Esophagus mucosa (tissue), 1 donor: ENCODE data around the gene SLX4IP. TPM values are rescaled to one million over a fixed set of nuclear protein-coding genes. Genes with fewer than 3 reads are reported as not detected.
A peak's percentile ranks its signal among the peaks of the same experiment; 100 is the strongest.

Source experiments
- ATAC-seq: fragments of 200-7000 bp; cut with Tn5 transposase; one replicate; pipeline ENCODE4 v1.9.1; 2020
- total RNA-seq: library from RNA; stranded (reverse); gene quantifications from one replicate; pipeline ENCODE4 v1.2.4, GENCODE V29; 2023
- donor health status: DM: yes; HTN: yes; CAD: no.

SLX4IP gene
- total RNA-seq, 1 donor from 2014 or later = 5.3 TPM

DNA sequence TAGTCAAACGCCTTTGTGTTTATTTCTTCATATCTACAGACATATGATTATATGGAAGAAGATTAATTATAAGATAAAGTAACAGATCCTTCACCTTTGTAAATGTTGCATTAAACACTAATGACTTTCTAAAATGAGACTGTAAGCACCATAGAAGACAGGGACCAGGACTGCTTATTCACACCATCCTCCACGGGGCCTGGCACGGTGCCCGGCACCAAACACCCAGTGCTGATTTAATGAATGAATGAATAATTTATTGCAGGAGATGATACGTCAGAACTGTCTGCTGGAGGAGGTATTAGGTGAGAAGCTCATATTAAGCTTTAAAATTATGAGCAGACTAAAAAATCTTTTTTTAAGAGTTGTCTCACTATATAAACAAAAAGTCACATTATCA lies 88.3 kb downstream of the SLX4IP start:
- peak; percentile 40 for ATAC-seq

- peak; percentile 64 for ATAC-seq
These were observed 89.0 kb downstream of the SLX4IP start for GRCh38 chr20:10524034-10524476.

DNA sequence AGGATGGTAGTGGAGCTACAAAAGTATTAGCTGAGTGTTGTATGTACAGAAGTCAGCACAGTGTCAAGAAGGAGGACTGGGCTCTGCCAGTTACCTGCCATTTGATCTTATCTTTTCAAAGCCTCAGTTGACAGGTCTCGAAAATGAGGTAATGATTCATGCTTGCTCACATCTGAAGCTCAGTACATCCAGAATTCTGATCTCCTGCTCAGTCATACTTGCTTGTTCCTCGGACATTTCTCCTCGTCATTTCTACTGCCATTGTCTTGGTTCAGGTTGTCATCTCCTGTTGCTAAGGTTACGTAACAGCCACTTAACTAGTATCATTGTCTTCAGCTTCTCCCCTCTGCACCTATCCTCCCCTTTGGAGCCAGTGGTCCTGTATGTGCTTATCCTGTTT lies 89.5 kb downstream of the SLX4IP start:
- ATAC-seq = peak; percentile 86

DNA sequence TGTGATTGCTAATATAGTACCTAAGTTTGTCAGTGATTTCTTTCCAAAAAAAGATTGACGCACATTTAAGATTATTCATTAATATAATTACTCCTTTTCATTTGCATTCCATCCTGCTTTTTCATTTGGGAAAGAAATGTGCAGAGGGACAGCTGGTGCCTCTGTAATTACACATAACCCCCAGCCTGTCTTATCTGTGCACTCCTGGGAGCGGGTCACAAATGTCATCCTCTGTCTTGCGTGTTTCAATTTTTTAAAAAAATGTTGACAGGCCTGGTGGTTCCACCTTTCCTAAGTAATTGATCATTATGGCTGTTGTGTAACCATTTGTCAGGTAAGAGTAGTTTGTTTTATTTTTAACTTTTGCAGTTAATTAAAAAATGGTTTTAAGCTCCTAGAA lies 92.7 kb downstream of the SLX4IP start:
- ATAC-seq = no peak

DNA sequence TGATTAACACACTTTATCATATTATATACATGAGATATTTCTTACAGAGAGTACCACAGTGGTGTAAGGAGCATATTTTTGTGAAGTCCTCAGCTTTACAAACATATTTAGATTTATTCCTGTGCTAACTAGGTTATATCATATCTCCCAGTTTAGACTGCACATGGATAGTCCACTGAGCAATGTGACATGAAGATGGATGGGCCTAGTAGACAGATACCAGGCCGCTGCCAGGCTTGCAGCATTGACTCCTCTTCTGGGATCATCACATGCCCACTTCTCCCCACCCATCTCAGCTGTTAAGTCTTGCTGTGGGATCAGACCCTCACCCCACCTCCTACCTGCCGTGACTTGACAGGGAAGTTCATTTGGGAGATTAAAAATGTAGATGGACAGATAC lies 95.8 kb downstream of the SLX4IP start:
- no peak for ATAC-seq

DNA sequence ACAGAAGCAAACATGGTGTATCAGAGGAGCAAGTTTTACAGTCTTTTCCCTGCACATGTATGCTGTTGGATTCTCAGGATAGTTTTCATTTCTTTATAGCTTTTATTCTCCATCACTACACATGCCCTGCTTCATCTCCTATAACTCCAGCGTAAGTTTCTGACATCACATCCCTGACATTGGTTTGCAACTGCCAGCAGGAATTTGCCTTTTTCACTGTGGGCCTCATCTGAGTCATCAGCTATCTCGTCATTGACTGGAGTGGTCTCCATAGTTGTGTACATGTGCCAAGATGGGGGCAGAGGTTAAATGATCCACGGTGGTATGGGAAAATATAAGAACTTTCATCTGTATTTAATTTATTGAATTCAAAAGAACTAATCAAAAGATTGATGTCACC lies 96.7 kb downstream of the SLX4IP start:
- ATAC-seq = no peak

DNA sequence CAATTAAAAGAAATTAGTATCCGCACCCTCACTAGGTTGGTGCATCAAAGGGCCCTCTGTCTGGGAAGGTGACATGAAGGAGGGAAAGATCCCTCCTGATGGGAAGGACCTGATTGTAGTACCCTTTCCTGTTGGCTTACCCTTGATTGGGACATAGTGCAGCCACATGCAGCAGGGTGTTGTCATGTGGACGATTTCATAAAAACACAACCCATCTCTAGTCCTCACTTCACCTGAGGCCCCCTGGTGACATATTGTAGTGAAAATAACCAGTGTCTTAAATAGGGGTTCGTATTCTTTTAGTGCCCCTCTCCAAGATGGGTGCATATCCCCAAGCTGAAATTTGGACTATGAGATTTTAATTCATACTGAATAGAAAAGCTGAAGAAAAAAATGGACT lies 97.3 kb downstream of the SLX4IP start:
- ATAC-seq = no peak

DNA sequence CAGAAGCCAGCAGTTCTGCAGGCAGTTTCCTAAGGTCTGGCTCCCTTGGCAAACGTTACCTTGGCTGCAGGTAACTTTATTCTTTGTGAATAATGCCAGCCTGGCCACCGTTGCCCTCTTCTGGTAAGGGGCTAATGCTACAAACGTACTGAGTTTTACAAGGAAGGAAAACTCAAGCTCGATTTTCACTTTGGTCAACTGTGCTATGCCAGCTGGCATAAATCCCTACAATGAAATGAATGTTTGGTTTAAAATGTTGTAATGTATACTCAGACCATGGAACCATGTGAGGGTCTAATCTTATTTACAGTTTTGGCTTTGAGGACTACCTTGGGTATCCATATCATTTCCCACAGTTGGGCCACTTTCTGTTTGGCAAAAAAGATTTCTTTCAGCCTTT lies 101.4 kb downstream of the SLX4IP start:
- ATAC-seq = peak; percentile 54

- no peak for ATAC-seq
These were observed 102.9 kb downstream of the SLX4IP start for GRCh38 chr20:10537850-10538480.

DNA sequence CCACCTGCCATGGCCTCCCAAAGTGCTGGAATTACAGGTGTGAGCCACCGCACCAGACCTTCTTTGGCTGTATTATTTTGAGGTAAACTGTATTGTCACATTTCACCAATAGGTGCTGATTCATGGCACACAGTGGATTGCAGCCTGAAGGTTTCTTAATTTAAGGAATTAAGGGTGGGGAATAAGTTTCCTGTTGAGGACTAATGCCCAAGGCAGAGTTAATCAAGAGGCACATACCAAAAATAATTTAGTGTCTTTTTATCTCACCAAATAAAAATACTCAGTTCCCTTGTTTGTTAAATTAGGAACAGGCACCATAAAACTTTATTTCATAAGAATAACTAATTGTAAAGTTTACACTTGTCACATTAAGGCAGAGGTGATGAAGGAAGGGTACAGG lies 103.7 kb downstream of the SLX4IP start:
- ATAC-seq = no peak

DNA sequence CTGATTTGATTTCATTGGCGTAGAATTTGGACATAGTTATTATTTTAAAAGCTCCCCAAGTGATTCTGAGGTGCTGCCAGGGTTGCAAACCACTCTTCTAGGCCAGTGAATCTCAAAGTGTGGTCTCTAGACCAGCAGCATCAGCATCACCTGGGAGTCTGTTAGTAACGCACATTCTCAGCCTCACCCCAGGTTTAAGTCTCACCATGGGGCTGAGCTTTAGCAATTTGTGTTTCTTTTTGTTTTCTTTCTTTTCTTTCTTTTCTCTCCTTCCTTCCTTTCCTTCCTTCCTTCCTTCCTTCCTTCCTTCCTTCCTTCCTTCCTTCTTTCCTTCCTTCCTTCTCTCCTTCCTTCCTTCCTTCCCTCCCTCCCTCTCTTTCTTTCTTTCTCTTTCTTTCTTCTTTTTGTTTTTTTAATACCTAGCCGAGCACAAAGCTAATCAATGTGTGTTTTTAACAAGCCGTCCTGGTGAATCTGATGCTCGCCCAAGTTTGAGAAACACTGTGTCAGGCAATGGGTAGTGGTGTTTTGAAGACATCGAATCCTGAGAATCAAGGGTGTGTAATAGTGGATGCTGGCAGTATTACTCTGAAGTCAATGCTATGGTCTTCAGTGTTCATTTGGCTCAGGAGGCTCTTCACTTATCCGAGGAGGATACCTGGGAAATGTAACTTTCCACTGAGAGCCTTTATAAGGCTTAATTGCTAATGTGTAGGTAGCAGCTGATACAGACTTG lies 104.9 kb downstream of the SLX4IP start:
- ATAC-seq = peak; percentile 12

DNA sequence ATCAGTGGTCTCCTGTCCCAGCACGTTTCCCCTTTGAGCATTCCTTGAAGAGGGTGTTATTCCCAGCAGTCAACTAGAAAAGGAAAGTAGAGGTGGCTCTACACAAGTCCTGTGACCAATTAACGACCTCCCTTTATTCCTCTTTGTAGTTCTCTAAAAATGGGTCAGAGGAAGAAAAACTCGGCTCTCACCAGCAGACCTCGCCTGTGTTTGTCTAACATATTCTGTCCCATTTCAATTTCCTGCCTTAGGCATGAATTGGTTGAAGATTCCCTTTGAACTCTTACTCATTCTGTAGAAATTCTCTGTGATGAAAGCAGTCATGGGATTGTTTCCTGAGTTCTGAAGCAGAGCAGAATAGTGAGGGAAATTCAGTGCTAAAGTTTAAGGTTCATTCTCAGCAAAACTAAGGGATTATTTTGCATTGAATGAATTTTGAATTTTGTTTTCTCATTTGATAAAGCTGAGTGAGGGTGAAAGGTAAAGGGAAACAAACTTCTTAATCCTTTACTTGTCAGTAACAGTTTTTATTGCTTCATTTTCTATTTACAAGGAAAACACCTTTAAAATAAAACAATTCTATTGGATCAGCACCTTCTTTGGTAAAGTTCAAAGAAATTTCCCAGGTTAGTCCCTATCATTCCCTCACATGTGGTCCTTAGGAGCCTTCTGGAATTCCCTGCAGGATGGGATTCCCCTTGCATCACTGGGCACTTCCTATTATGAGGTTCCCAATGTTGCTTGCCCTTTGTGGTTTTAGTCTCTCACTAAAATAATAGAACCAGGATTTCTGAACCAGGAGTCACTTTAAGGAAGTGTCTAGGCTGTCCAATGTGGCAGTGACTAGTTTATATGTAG lies 105.8 kb downstream of the SLX4IP start:
- peak; percentile 78 for ATAC-seq

- ATAC-seq = no peak
These were observed 106.7 kb downstream of the SLX4IP start for GRCh38 chr20:10541668-10542411.

GRCh38 chr20:10542442-10542841 lies 107.3 kb downstream of the SLX4IP start:
- ATAC-seq = no peak

DNA sequence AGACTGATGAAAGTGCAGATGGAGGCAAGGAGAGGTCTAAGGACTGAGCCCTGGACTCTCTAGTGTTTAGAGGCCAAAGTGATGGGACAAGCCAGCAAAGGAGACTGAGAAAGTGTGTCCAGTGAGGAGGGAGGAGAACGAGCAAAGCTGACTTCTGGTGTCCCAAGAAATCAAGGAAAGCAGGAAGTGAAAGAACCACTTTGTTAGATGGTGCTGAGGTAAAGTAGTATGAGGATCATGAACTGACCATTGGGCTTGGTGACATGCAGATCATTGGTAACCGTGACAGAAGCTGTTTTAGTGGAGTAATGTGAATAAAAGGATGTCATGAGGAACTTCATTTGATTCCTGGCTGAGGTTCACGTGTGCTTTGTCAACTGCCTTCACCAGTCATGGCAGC lies 108.4 kb downstream of the SLX4IP start:
- ATAC-seq = no peak

DNA sequence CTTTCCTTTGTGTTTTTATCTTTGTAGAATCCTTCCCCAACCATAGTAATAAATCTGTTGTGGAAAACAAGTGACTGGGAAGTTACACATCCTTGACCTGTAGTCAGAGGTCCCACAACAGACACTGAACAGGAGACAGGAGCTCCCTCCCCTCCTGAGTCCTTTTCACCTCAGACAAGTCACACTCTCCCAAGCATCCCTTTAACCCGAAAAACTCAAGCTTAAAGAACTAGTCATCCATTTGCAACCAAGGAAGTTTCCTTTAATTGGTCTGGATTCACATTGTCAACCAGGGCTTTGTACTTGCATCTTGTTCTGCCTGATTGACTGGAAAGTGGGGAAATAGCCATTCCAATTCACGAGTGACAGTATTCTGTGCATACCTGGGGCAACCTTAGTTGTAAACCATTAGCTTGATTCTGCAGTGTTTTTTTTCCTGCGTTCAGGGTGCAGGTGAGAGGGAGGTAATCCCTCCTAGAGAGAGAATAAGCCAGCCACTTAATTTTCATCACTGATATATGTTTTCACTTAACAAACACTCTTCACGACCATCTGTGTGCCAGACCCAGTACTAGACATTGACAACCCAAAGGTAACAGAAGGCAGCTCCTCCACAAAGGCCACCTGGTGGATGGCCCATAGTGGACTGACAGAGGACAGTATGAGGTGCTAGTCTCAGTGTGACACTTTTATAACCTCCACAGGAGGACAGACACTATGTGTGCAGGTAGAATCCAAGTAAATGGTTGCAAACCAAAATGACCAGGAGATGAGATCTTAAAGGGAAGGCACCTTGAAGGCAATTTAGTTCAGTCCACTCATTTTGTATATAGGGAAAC lies 112.4 kb downstream of the SLX4IP start:
- ATAC-seq = peak; percentile 48

DNA sequence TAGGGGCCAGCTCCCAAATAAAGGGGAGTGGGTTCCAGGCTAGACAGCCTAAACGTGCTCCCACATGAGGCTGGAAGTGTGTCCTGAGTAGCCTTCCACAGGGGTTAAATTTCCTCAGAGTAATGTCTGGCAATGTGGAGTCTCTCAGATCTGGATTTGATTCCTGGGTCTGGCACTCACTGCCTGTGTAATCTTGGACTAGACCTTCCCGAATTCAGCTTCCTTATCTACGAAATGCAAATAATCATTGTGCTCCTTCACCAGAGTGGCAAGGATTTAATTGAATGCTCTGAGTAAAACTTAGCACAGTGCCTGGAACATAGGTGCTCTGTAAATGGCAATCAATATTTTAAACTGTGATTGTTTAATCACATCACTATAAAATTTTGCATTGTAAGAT lies 114.4 kb downstream of the SLX4IP start:
- no peak for ATAC-seq

GRCh38 chr20:10550204-10551118 lies 115.4 kb downstream of the SLX4IP start:
- ATAC-seq = no peak

GRCh38 chr20:10551732-10552724 lies 116.9 kb downstream of the SLX4IP start:
- no peak for ATAC-seq
